Urinary bladder (tissue), 4 donors: ENCODE results near the gene FANK1. TPM values are rescaled to one million over a fixed set of nuclear protein-coding genes. Genes with fewer than 3 reads are reported as not detected.
"Not testable (repeated sequence)": the region's sequence is repeated elsewhere in the genome, so short reads cannot be mapped to it uniquely, and the experiment has no call there.

Source experiments
- DNase-seq: peaks from one replicate; pipeline ENCODE4 v3.0.0-alpha.2; 2015; ENCODE audit errors: extremely low spot score
- H3K27ac ChIP-seq: one replicate; pipeline ENCODE4 v1.5.1; 2013; ENCODE audit warnings: low read depth, mild to moderate bottlenecking, moderate library complexity
- H3K36me3 ChIP-seq: one replicate; pipeline ENCODE4 v1.6.1; 2013; ENCODE audit warnings: mild to moderate bottlenecking, moderate library complexity; ENCODE audit not compliant: insufficient read depth
- H3K4me1 ChIP-seq: one replicate; pipeline ENCODE4 v1.6.1; 2013; ENCODE audit warnings: mild to moderate bottlenecking, moderate library complexity; ENCODE audit not compliant: insufficient read depth
- H3K4me3 ChIP-seq: one replicate; pipeline ENCODE4 v1.5.1; 2013; ENCODE audit warnings: low read depth, low read length
- WGBS: extraction: QIAGEN DNeasy Blood & Tissue Kit; methylation state at CpG from one replicate; pipeline ENCODE4 v1.1.7; 2013; 5-methylcytosine and 5-hydroxymethylcytosine counted together
- polyA plus RNA-seq: library from polyadenylated mRNA; stranded (reverse); fragments of 200-250 nt; gene quantifications from one replicate; pipeline ENCODE4 v1.2.3, GENCODE V29; 2013
- total RNA-seq: library from RNA; depleted of rRNA; stranded (reverse); fragments of >200 nt; gene quantifications from one replicate; pipeline ENCODE4 v1.2.3, GENCODE V29; 2014
- donor health status: healthy with polysubstance abuse.
- donor health status: healthy.

Gene FANK1
- total and polyA plus RNA-seq, 2 donors: 1.5 to 2.0 TPM

DNA sequence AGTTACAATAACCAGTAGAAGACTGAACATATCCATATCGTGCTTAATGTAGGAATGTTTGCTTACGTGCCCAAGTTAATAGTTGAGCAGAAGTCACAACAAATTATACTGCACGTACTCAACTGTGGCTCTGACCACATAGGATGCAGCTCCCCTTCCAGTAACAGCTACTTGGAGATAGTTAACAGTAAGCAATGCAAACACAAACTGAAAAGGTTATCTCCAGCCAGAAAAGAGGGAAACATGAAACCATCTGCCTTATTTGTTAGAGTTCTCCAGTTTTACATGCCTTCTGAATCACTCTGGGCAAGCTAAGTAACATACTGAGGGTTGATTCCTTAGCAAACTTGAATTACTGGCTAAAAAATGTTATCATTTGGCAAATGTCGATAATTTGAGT is 25.0 kb upstream of the FANK1 start:
- Histone ChIP-seq H3K36me3 (no peaks in the 10 kb centered on the region), H3K4me3 (no peak overlapping the region), H3K4me1 (no peaks in the 10 kb centered on the region), H3K27ac (no peak overlapping the region)
- DNase-seq: no peak
- WGBS: 52% methylated on average over 4 of the region's 4 CpGs

DNA sequence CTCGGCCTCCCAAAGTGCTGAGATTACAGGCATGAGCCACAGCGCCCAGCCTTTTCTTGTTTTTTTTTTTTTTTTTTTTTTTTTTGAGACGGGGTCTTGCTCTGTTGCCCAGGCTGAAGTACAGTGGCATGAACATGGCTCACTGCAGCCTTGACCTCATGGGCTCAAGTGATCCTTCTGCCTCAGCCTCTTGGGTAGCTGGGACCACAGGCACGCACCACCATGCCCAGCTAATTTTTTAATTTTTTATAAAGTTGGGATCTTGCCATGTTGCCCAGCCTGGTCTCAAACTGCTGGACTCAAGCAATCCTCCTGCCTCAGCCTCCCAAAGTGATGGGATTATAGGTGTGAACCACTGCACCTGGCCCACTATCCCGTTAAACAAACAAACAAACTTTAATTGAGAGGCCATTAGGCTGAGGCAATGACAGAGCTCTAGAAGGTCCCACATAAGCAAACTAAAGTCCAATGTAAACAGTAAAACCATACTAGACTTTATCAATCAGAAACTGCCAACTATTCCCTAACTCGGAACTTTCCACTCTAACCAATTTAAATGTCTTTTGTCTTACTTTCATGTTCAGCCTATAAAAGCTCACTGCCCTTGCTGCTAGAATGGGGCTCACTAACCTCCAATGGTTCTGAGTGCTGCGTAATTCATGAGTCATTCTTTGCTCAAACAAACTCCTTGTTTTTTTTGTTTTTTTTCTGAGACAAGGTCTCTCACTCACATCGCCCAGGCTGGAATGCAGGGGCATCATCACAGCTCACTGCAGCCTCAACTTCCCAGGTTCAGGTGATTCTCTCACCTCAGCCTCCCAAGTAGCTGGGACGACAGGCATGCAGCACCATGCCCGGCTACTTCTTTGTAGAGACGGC is 17.2 kb upstream of the FANK1 start:
- Histone ChIP-seq H3K36me3 (no peaks in the 10 kb centered on the region), H3K4me3 (no peak overlapping the region), H3K27ac (no peak overlapping the region), H3K4me1 (no peaks in the 10 kb centered on the region)
- 84% methylated on average over 11 of the region's 11 CpGs for WGBS
- DNase-seq: no peak

DNA sequence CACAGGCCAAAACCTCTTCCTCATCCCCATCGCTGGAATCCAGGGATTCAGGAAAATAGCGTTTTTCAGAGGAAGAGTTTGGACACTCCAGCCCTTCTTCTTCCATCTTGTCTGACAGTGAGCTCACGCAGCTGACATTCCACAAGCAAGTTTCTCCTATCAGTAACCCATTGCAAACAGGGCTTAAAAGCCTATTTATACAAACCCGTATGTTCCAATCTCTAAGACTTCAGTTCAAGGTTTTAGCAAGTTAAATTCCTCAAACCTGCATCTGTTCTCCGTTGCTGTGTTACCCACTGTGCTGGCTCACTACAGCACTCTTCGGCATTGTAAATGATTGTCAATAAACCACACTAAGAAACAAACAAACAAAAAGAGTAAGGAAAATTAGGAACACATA is 15.6 kb upstream of the FANK1 start:
- Histone ChIP-seq H3K36me3 (no peaks in the 10 kb centered on the region), H3K27ac (no peak overlapping the region), H3K4me3 (no peak overlapping the region), H3K4me1 (no peaks in the 10 kb centered on the region)
- WGBS: 41% methylated on average over 6 of the region's 6 CpGs
- no peak for DNase-seq

DNA sequence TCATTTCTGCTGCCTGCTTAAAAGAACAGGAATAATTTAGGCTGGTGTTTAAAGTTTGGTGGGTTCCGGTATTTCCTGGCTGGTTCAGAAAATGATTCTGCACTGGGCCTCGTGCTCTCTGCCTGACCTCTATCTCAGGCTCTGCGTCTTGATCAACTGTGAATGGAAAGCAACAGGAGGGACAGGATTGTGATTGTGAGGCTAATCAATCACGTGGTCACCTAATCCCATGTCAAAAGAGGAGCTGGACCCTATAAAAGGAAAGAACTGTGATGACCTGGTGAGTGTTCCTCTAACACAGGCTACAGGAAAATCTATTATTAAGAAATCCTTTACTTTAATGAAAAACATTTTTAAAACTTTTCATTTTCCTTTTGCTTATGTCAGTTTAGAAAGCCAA is 15.2 kb upstream of the FANK1 start, which contains the start of gene DHX32:
DHX32 (minus strand) TSS at position 101 of the 400 bp plus-strand sequence. CDS start 468 bp downstream, outside the sequence.
- 59% methylated on average over 4 of the region's 4 CpGs for WGBS
- no peaks in the 10 kb centered on the region for H3K36me3 ChIP-seq
- no peak within 1 kb of the TSS for H3K27ac ChIP-seq
- no peak within 1 kb of the TSS for H3K4me3 ChIP-seq
- no peaks in the 10 kb centered on the region for H3K4me1 ChIP-seq
- no peak for DNase-seq

DNA sequence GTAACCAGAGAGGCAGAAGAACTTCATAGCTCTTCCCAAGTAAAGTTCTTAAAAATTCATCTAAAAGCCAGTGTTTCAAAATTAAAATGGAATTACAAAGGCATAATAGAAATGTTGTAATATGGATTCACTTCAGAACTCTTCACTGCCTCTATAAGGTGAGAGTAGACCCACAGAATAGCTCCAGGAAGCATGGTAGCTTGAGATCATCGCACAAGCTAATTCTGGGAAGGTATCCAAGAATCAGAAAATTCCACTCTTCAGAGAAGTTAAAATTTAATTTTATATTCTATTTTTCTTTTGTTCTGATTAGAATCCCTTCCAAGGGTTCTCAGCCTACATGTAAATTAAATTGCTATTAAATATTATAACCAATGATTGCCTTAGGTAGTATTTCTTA is 13.8 kb upstream of the FANK1 start:
- H3K4me3 ChIP-seq: no peak overlapping the region
- WGBS: 92% methylated on average over 1 of the region's 1 CpG
- H3K4me1 ChIP-seq: no peaks in the 10 kb centered on the region
- DNase-seq: no peak
- no peak overlapping the region for H3K27ac ChIP-seq
- H3K36me3 ChIP-seq: no peaks in the 10 kb centered on the region

DNA sequence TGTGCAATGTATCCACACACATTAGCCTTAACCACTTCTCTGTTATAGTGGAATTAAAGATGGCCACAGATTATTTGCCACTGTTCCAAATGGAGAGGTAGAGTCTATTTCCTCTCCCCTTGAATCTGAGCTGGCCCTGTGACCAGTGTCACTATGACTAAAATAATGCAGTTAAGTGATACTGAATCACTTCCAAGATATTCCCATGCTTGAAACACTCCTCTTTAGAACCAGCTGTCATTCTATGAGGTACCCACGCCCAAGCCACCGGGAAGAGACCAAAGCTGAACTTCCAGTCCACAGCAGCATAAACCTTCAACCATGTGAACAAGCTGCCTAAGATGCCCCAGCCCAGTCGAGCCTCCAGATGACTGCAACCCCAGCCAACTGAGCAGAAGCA is 13.2 kb upstream of the FANK1 start:
- 94% methylated on average over 3 of the region's 3 CpGs for WGBS
- no peak overlapping the region for H3K4me3 ChIP-seq
- H3K27ac ChIP-seq: no peak overlapping the region
- DNase-seq: no peak
- no peaks in the 10 kb centered on the region for H3K4me1 ChIP-seq
- H3K36me3 ChIP-seq: no peaks in the 10 kb centered on the region

DNA sequence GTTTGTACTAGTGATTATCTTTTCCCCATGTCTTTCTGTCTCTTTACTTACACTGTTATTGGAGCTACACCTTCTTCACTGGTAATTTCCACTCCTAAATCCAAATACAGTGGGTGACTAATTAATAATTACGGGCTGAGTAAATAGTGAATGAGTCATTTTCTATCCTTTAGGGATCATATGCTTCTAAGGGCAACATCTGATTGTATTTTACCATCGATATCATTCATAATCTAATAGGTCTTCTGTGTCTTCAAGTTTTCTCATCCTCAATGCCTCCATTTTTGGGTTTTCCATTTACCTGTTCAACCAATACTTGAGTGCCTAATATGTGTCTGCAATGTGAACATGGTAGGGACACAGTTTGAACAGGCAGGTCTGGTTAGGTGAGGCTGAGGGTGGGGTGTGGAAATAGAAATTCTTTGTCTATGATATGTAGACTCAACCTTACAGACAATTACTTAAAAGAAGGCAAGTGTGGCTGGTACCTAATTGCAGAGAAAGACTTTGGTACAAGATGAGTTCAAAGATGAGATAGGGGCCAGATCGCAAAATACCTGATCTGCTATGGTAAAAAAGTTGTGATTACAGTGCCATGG is 9.4 kb upstream of the FANK1 start:
- H3K27ac ChIP-seq: no peak overlapping the region
- H3K4me1 ChIP-seq: no peaks in the 10 kb centered on the region
- no peak for DNase-seq
- WGBS: 90% methylated on average over 3 of the region's 3 CpGs
- no peak overlapping the region for H3K4me3 ChIP-seq
- no peaks in the 10 kb centered on the region for H3K36me3 ChIP-seq

DNA sequence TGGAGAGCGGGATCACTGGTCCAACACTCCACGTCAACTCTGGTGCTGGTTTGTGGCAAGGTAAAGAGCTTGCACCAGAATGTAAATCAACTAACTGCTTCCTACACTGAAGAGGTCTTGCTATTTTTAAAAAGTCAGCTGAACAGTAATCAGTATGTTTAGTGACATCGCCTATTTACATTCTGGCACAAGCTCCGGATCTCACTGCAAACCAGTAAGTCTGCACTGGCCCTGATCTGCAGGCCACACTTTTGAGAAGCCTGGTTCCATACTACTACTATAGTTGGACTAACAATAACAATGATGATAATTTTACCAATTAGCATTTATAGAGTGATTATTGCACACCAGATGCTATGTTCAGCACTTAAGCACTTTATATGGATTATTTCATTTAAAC is 6.9 kb upstream of the FANK1 start:
- DNase-seq, H3K36me3 ChIP-seq, H3K27ac ChIP-seq, H3K4me1 ChIP-seq, H3K4me3 ChIP-seq: not testable (repeated sequence)
- WGBS: 65% methylated on average over 4 of the region's 4 CpGs

DNA sequence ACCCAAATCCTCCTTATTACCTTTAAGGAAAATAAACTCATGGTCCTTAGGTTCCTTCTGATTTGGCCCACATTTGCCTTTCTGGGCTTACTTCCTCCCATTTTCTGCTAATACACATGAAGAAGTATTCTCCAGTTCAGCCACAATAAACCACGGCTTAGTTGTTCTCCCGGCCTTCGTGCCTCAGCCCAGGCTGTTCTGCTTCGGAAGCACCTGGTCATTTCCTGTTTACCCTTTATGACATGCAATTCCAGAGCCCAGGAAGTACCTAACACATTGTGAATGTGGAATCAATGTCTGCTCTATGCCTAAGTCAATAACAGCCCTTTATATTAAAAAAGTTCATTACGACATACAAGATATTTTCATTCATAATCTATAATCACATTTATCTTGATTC is 4.0 kb upstream of the FANK1 start:
- 77% methylated on average over 5 of the region's 5 CpGs for WGBS
- not testable (repeated sequence) for DNase-seq, H3K4me1 ChIP-seq, H3K27ac ChIP-seq, H3K36me3 ChIP-seq, H3K4me3 ChIP-seq

DNA sequence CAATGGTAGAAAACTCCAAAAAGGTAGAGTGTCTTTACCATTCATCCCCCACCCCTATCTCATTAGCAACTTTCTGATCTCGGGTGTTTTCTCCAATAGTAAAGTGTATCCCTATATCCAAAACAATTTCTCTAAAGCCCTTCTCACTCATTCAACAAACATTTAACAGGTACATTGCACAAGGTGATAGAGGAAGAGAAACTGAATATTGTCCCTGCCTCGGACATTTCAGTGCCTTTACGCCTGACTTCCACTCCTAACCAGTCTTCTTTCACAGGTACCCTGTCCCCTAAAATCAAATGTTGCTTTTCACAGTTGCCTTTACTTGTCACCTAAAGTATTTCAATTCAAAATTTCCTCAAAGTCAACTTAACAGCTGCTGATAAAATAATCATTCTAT is 2.2 kb upstream of the FANK1 start:
- not testable (repeated sequence) for DNase-seq, H3K36me3 ChIP-seq, H3K27ac ChIP-seq, H3K4me1 ChIP-seq, H3K4me3 ChIP-seq
- 90% methylated on average over 3 of the region's 3 CpGs for WGBS

DNA sequence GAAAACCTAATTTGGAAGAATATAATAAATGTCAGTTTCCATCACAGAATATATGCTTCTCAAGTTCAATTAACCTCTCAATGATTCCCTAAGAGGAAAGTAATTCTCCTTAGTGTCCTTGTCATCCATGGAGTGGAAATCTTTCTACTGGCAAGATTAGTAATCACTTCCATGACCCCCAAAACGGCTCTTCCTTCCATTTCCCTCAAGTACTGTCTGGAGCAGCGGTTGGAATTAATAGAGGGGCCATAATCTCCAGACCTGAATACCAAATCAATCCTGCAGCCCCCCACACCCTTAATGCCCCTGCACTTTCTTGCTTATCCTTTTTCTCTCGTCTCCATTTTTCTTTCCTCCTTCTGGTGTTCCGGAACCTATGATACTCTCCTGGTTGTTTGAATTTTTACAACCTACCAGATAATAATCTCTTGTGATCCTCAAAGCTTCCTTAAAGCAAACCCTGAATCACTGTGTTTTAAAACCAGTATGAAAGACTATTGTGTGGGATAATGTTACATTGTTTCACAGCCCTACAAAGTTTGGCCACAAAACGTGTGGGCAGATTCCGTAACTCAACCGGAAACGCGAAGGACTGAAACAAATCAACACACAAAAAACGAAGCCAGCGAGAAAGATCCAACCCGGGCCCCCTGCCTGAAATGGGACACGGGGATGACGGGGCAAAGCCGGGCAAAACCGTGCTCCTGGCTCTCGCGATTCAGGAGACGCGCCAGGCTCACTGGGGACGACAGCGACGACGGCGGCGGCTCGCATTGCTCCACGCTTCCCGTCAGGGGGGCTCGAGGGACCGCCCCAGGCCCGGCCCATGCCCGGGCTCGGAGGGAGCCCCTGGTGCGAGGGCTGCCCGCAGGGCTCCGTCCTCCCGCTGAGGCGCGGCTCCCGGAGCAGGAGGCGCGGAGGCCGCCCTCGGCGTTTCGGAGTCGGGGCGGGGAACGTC is 955 bp upstream of the FANK1 start:
- H3K36me3 ChIP-seq, H3K4me1 ChIP-seq, DNase-seq: not testable (repeated sequence)
- 29% methylated on average over 50 of the region's 50 CpGs for WGBS
- Histone ChIP-seq H3K4me3 (peak overlapping the region; percentile 74), H3K27ac (peak overlapping the region; percentile 77)

DNA sequence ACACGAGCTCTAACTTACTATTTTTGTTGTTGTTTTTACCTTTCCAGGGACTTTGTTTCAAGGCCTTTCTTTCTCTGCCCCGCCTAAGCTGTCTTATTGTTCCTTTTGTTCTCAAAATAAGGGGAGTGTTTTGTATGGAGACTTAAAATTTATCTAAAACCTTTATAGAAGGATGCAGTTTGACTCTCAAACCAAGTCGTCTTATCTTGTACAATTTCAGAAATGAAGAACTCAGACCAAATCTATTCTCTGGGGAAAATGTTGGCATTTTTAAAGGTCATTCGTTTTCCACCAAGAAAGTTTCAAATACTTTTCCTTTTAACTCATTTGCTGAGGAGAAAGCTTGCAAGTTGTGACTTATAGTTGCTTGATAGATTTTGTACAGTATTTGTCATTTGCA is 953 bp downstream of the FANK1 start:
- not testable (repeated sequence) for H3K4me1 ChIP-seq, H3K4me3 ChIP-seq, H3K36me3 ChIP-seq, H3K27ac ChIP-seq, DNase-seq
- WGBS: 43% methylated on average over 4 of the region's 4 CpGs

DNA sequence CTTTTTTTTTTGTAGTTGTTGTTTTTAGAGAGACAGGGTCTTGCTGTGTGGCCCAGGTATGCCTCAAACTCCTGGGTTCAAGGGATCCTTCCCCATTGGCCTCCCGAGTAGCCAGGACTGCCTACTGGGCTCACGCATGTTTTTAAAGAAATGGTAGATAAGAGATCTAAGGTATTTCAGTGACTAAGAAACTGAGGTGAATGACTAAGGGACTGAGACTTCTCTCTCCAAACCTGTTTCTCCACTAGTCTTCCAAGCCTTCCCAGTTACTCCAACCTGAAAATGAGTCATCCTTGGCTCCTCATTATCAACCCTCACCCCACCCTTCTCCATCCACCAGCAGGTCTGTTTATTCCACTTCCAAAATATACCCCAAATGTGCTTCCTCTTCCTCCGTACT is 4.6 kb downstream of the FANK1 start:
- H3K4me3 ChIP-seq, H3K36me3 ChIP-seq, DNase-seq, H3K27ac ChIP-seq, H3K4me1 ChIP-seq: not testable (repeated sequence)
- WGBS: 83% methylated on average over 3 of the region's 3 CpGs
